8988T (cell line): ENCODE results near the gene PLAAT4.
"Not testable (repeated sequence)": the region's sequence is repeated elsewhere in the genome, so short reads cannot be mapped to it uniquely, and the experiment has no call there.

ENCODE experiments used
- DNase-seq: peaks from one replicate; pipeline ENCODE4 v3.0.0; 2011

PLAAT4 gene

GRCh38 chr11:63573881-63574855 is 37.6 kb downstream of the PLAAT4 start:
- no peak for DNase-seq

GRCh38 chr11:63574856-63575602 is 38.4 kb downstream of the PLAAT4 start:
- DNase-seq: no peak

GRCh38 chr11:63578882-63579281 is 42.3 kb downstream of the PLAAT4 start:
- not testable (repeated sequence) for DNase-seq

- DNase-seq: not testable (repeated sequence)
Observed at GRCh38 chr11:63581224-63581623, 44.6 kb downstream of the PLAAT4 start.

GRCh38 chr11:63583357-63583677 is 46.7 kb downstream of the PLAAT4 start:
- no peak for DNase-seq

- DNase-seq: no peak
Observed at GRCh38 chr11:63586451-63587166, 50.0 kb downstream of the PLAAT4 start.

GRCh38 chr11:63589000-63589399 is 52.4 kb downstream of the PLAAT4 start:
- DNase-seq: no peak

- no peak for DNase-seq
Observed at GRCh38 chr11:63590024-63590788, 53.6 kb downstream of the PLAAT4 start.

GRCh38 chr11:63592975-63593395 is 56.4 kb downstream of the PLAAT4 start:
- DNase-seq: no peak

- no peak for DNase-seq
Observed at GRCh38 chr11:63595296-63595695, 58.7 kb downstream of the PLAAT4 start.
